ENCODE measurements around the gene MCC.

The MCC gene

GRCh38 chr5:112983363-112983762, 504.9 kb downstream of the MCC start:
- DNase-seq (ENCODE audit: low read depth) = no peak
- in situ Hi-C loops (cut with HindIII; ENCODE audit: low sequenced_read_pairs) = no loop called here
- no peak overlapping the region for H3K4me3 ChIP-seq (ENCODE audit: low read depth, low read length)
- TF ChIP-seq CTCF (IDR thresholded peaks at IDR 0.05; ENCODE audit: low read depth, low read length, missing control alignments) = no peak

- in situ Hi-C loops (cut with HindIII; ENCODE audit: low sequenced_read_pairs) = no loop called here
- H3K4me3 ChIP-seq (ENCODE audit: low read depth, low read length) = no peak overlapping the region
- no peak for DNase-seq (ENCODE audit: low read depth)
- TF ChIP-seq CTCF (IDR thresholded peaks at IDR 0.05; ENCODE audit: low read depth, low read length, missing control alignments) = no peak
These were observed 508.5 kb downstream of the MCC start for GRCh38 chr5:112979723-112980122.

GRCh38 chr5:112978836-112979235, 509.4 kb downstream of the MCC start:
- H3K4me3 ChIP-seq (ENCODE audit: low read depth, low read length) = no peak overlapping the region
- in situ Hi-C loops (cut with HindIII; ENCODE audit: low sequenced_read_pairs) = no loop called here
- DNase-seq (ENCODE audit: low read depth) = no peak
- TF ChIP-seq CTCF (IDR thresholded peaks at IDR 0.05; ENCODE audit: low read depth, low read length, missing control alignments) = no peak

- in situ Hi-C loops (cut with HindIII; ENCODE audit: low sequenced_read_pairs) = no loop called here
- peak overlapping the region; percentile 91 for H3K4me3 ChIP-seq (ENCODE audit: low read depth, low read length)
- no peak for DNase-seq (ENCODE audit: low read depth)
- TF ChIP-seq CTCF (IDR thresholded peaks at IDR 0.05; ENCODE audit: low read depth, low read length, missing control alignments) = no peak
These were observed 510.8 kb downstream of the MCC start for GRCh38 chr5:112977440-112977861.

- H3K4me3 ChIP-seq (ENCODE audit: low read depth, low read length) = peak within 1 kb of the TSS; percentile 91
- DNase-seq (ENCODE audit: low read depth) = peak; percentile 99
- in situ Hi-C loops (cut with HindIII; ENCODE audit: low sequenced_read_pairs) = no loop called here
- TF ChIP-seq CTCF (IDR thresholded peaks at IDR 0.05; ENCODE audit: low read depth, low read length, missing control alignments) = no peak
These were observed 511.6 kb downstream of the MCC start, which contains the start of gene DCP2 for GRCh38 chr5:112976432-112977309. TSS of gene DCP2 (plus strand) at chr5:112976798. CDS start at chr5:112976934, 136 bp downstream.

GRCh38 chr5:112975721-112976431, 512.4 kb downstream of the MCC start:
- in situ Hi-C loops (cut with HindIII; ENCODE audit: low sequenced_read_pairs) = no loop called here
- no peak for DNase-seq (ENCODE audit: low read depth)
- TF ChIP-seq CTCF (IDR thresholded peaks at IDR 0.05; ENCODE audit: low read depth, low read length, missing control alignments) = no peak
- peak overlapping the region; percentile 91 for H3K4me3 ChIP-seq (ENCODE audit: low read depth, low read length)

Measured in astrocyte of the cerebellum (primary cell).